AG09319 (cell line): ENCODE data around the gene MAP3K19.

Experiments used
- DNase-seq: peaks from one replicate; pipeline ENCODE4 v3.0.0-alpha.2; 2010; ENCODE audit warnings: low read depth; ENCODE audit errors: extremely low read depth
- CTCF ChIP-seq: IDR thresholded peaks from 2 replicates; pipeline ENCODE4 v1.5.1; 2011; ENCODE audit warnings: low read depth, mild to moderate bottlenecking, inconsistent platforms, low read length, moderate library complexity

The MAP3K19 gene

GRCh38 chr2:135063210-135063609 lies 16.0 kb upstream of the MAP3K19 start:
- no peak for TF ChIP-seq CTCF
- DNase-seq, result no peak

- no peak for TF ChIP-seq CTCF
- DNase-seq, result no peak
Measured at GRCh38 chr2:135059577-135059976, 12.3 kb upstream of the MAP3K19 start.

- no peak for DNase-seq
- no peak for TF ChIP-seq CTCF
Measured at GRCh38 chr2:135056790-135057189, 9.5 kb upstream of the MAP3K19 start.

GRCh38 chr2:135055182-135055786 lies 8.0 kb upstream of the MAP3K19 start:
- DNase-seq, result peak; percentile 27
- TF ChIP-seq CTCF, result no peak

GRCh38 chr2:135052997-135053474 lies 5.8 kb upstream of the MAP3K19 start:
- no peak for DNase-seq
- no peak for TF ChIP-seq CTCF

- TF ChIP-seq CTCF, result no peak
- peak; percentile 59 for DNase-seq
Measured at GRCh38 chr2:135052042-135052876, 5.0 kb upstream of the MAP3K19 start, which contains the start of gene RAB3GAP1. RAB3GAP1 (plus strand) TSS chr2:135052292; CDS start chr2:135052308, 16 bp downstream.

GRCh38 chr2:135050684-135051083 lies 3.4 kb upstream of the MAP3K19 start:
- no peak for TF ChIP-seq CTCF
- DNase-seq, result no peak
